MCF 10A (cell line): ENCODE results near the gene IRF2BP2. TPM values are rescaled to one million over a fixed set of nuclear protein-coding genes. Genes with fewer than 3 reads are reported as not detected.

ENCODE experiments used
- BruUV-seq: library from RNA; stranded (reverse); fragments of 400-500 nt; replicated peaks from 2 replicates; lab custom pipeline; 2021; lab: Mats Ljungman, UMichigan
- CTCF ChIA-PET: fragments of 300-600 bp; sonication (Branson Sonifier 250); formaldehyde crosslinking; extraction: SDS; loops from one replicate; lab custom pipeline; 2021; ENCODE audit warnings: antibody characterized with exemption, inconsistent platforms; lab: Yijun Ruan, JAX
- POLR2A ChIA-PET: fragments of 300-600, 350-650 bp; sonication (Branson Sonifier 250); formaldehyde crosslinking; extraction: SDS; loops from one replicate; lab custom pipeline; 2020; ENCODE audit warnings: antibody characterized with exemption, inconsistent platforms; lab: Yijun Ruan, JAX
- DNase-seq: peaks from one replicate; pipeline ENCODE4 v3.0.0-alpha.2; 2018; ENCODE audit not compliant: unreplicated experiment
- H3K27ac Mint-ChIP-seq: one replicate; pipeline ENCODE4 v1.8.0; 2022; ENCODE audit warnings: mild to moderate bottlenecking, low read depth, mixed read lengths; ENCODE audit not compliant: unreplicated experiment
- H3K27me3 Mint-ChIP-seq: one replicate; pipeline ENCODE4 v1.8.0; 2022; ENCODE audit warnings: mixed read lengths; ENCODE audit not compliant: insufficient read depth, unreplicated experiment
- H3K36me3 Mint-ChIP-seq: one replicate; pipeline ENCODE4 v1.8.0; 2022; ENCODE audit warnings: mild to moderate bottlenecking, moderate library complexity, mixed read lengths; ENCODE audit not compliant: insufficient read depth, unreplicated experiment
- H3K4me1 Mint-ChIP-seq: one replicate; pipeline ENCODE4 v1.8.0; 2022; ENCODE audit warnings: mixed read lengths; ENCODE audit not compliant: insufficient read depth, unreplicated experiment
- H3K4me3 Mint-ChIP-seq: one replicate; pipeline ENCODE4 v1.8.0; 2022; ENCODE audit warnings: mild to moderate bottlenecking, moderate library complexity, mixed read lengths; ENCODE audit not compliant: unreplicated experiment
- H3K9me3 Mint-ChIP-seq: one replicate; pipeline ENCODE4 v1.8.0; 2022; ENCODE audit warnings: mixed read lengths; ENCODE audit not compliant: unreplicated experiment
- CTCF ChIP-seq: fragments of 200-600 bp; IDR thresholded peaks from one replicate; pipeline ENCODE4 v1.8.0; 2022; ENCODE audit warnings: antibody characterized with exemption, mild to moderate bottlenecking; ENCODE audit not compliant: unreplicated experiment
- intact Hi-C: fragments of 100-400 bp; cut with micrococcal nuclease; formaldehyde crosslinking; loops from 2 replicates; pipeline ENCODE4 v1.14.1; 2022
- total RNA-seq: library from RNA; stranded (reverse); gene quantifications from 2 replicates; pipeline ENCODE4 v1.2.3, GENCODE V29; 2022

IRF2BP2 gene
- total RNA-seq, 1 experiment from 2014 or later, result 217 TPM

- TF ChIP-seq CTCF, result no peak
- DNase-seq, result no peak
- H3K9me3 Mint-ChIP-seq, result peaks cover 7% of the 10 kb centered on the region
- intact Hi-C loops, result no loop called here
- peaks cover 4% of the 10 kb centered on the region for H3K36me3 Mint-ChIP-seq
- H3K4me1 Mint-ChIP-seq, result peaks cover 16% of the 10 kb centered on the region
- no peak overlapping the region for H3K4me3 Mint-ChIP-seq
- ChIA-PET POLR2A (interaction anchor here (0.5 to 7.0 kb wide), 15 partner anchors 10 to 806 kb away, joined by 3 to 83 read pairs (median 7); partner anchors contain the start of gene IRF2BP2), CTCF (interaction anchor here (0.7 to 1.3 kb wide), 4 partner anchors 10 to 1084 kb away, joined by 3 to 8 read pairs (median 4); no protein-coding TSS in a partner anchor)
- H3K27me3 Mint-ChIP-seq, result no peaks in the 10 kb centered on the region
- peak overlapping the region; percentile 74 for H3K27ac Mint-ChIP-seq
- BruUV-seq, result no TSS peak
These were observed 37.3 kb upstream of the IRF2BP2 start for GRCh38 chr1:234647245-234647644.

DNA sequence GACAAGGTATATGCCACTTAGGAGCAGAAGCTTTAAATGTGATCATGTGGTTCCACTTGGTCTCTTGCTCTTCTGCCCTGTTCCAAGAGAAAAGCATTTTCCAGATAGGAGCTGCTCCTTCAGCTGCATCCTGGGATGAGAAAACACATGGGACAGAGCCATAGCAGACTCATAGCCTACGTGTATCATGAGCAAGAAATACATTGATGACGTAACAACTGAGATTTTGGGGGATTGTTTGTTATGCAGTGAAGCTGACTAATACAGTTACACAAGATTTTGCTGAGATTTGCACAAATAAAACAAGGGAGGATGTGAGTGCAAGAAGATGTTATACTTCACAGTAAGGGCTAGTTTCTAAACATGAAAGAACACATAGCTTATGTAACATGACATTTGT, 36.0 kb upstream of the IRF2BP2 start:
- no peak overlapping the region for H3K27ac Mint-ChIP-seq
- no TSS peak for BruUV-seq
- no peaks in the 10 kb centered on the region for H3K27me3 Mint-ChIP-seq
- TF ChIP-seq CTCF, result no peak
- ChIA-PET POLR2A (interaction anchor here (0.5 to 7.0 kb wide), 11 partner anchors 11 to 109 kb away, joined by 3 to 83 read pairs (median 19); partner anchors contain the start of gene IRF2BP2), CTCF (interaction anchor here (0.6 to 1.2 kb wide), 4 partner anchors 10 to 421 kb away, joined by 3 read pairs; no protein-coding TSS in a partner anchor)
- H3K4me3 Mint-ChIP-seq, result no peak overlapping the region
- H3K4me1 Mint-ChIP-seq, result peaks cover 16% of the 10 kb centered on the region
- H3K9me3 Mint-ChIP-seq, result peaks cover 7% of the 10 kb centered on the region
- DNase-seq, result no peak
- peaks cover 4% of the 10 kb centered on the region for H3K36me3 Mint-ChIP-seq
- intact Hi-C loops, result no loop called here

DNA sequence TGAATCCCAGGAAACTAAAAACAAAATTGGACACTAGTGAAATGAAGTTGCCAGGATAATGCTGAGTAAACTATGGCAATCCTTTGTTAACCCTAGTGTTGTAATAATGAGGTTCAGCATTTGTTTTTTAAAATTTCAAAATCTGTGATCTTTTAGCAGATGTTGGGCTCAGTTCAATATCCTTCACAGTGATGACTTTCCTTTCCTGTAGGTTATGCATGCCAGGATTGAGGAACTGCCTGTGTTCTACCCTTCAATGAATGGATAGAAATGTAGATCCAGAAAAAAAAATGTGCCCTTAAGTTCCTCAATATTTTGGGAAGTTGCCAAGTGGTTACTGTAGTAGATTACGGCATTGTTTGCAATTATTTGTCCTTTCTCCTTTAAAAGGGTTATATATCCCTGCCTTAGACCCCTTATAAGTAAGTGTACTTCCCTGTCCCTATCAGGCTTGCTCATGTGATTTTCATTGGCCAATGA, 35.5 kb upstream of the IRF2BP2 start:
- DNase-seq, result no peak
- Mint-ChIP-seq H3K27me3 (no peaks in the 10 kb centered on the region), H3K36me3 (peaks cover 4% of the 10 kb centered on the region), H3K4me3 (no peak overlapping the region), H3K9me3 (peaks cover 7% of the 10 kb centered on the region), H3K27ac (no peak overlapping the region), H3K4me1 (peaks cover 16% of the 10 kb centered on the region)
- no TSS peak for BruUV-seq
- intact Hi-C loops, result no loop called here
- no peak for TF ChIP-seq CTCF
- ChIA-PET CTCF (interaction anchor here (0.6 to 1.2 kb wide), 3 partner anchors 14 to 421 kb away, joined by 3 read pairs; no protein-coding TSS in a partner anchor), POLR2A (interaction anchor here (0.5 to 7.0 kb wide), 10 partner anchors 12 to 78 kb away, joined by 3 to 83 read pairs (median 21); partner anchors contain the start of gene IRF2BP2)

DNA sequence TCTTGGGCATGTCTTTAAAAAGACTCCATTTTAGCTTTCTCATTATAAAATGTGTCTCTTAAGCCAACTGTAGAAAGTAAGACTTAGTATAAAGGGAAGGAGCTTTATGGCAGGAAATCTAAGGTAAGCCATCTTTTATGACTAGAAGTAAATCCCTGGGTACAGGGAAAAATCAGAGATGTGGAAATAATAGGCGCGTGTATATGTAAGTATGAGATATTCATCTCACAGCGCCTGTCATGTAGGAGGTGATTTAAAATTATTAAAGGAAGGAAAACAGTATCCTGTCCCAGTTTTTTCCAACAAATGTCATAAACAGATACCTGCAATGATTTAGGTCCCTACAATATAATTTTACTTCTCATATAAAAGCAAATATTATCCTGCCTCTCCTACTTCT, 35.0 kb upstream of the IRF2BP2 start:
- no peak overlapping the region for H3K4me3 Mint-ChIP-seq
- POLR2A ChIA-PET, result interaction anchor here (0.6 to 7.0 kb wide), 9 partner anchors 12 to 112 kb away, joined by 3 to 83 read pairs (median 3); no protein-coding TSS in a partner anchor
- peaks cover 7% of the 10 kb centered on the region for H3K9me3 Mint-ChIP-seq
- H3K27me3 Mint-ChIP-seq, result no peaks in the 10 kb centered on the region
- peaks cover 4% of the 10 kb centered on the region for H3K36me3 Mint-ChIP-seq
- TF ChIP-seq CTCF, result no peak
- BruUV-seq, result no TSS peak
- H3K27ac Mint-ChIP-seq, result no peak overlapping the region
- peaks cover 11% of the 10 kb centered on the region for H3K4me1 Mint-ChIP-seq
- intact Hi-C loops, result no loop called here
- CTCF ChIA-PET, result interaction anchor here (0.7 kb wide), 1 partner anchor 11 kb away, joined by 4 read pairs; no protein-coding TSS in a partner anchor
- no peak for DNase-seq
